Activated B cell treated with CpG ODN at 0.5 μM for 24 hours (primary cell): Measurements from ENCODE around the gene MACROD2. TPM values are rescaled to one million over a fixed set of nuclear protein-coding genes. Genes with fewer than 3 reads are reported as not detected.
A peak's percentile ranks its signal among the peaks of the same experiment; 100 is the strongest.

Experiments
- ATAC-seq: fragments of 200-7000 bp; cut with Tn5 transposase; one replicate; pipeline ENCODE4 v1.10.0; 2021; ENCODE audit warnings: low read depth, mild to moderate bottlenecking, moderate library complexity
- CTCF ChIA-PET: fragments of 350-600 bp; sonication (Branson Sonifier 250); formaldehyde crosslinking; loops from one replicate; lab custom pipeline; 2021; ENCODE audit warnings: antibody characterized with exemption; lab: Charles Lee
- POLR2A ChIA-PET: fragments of 350-600 bp; sonication (Branson Sonifier 250); formaldehyde crosslinking; loops from one replicate; lab custom pipeline; 2021; ENCODE audit warnings: antibody characterized with exemption; lab: Charles Lee
- DNase-seq: peaks from one replicate; pipeline ENCODE4 v3.0.0; 2022
- H3K27ac Mint-ChIP-seq: one replicate; pipeline ENCODE4 v1.8.0; 2020; ENCODE audit warnings: mixed read lengths
- H3K27me3 Mint-ChIP-seq: one replicate; pipeline ENCODE4 v1.8.0; 2021; ENCODE audit warnings: mixed read lengths
- H3K36me3 Mint-ChIP-seq: one replicate; pipeline ENCODE4 v1.8.0; 2021; ENCODE audit warnings: low read depth, mixed read lengths
- H3K4me1 Mint-ChIP-seq: one replicate; pipeline ENCODE4 v1.8.0; 2021; ENCODE audit warnings: mixed read lengths
- H3K4me3 Mint-ChIP-seq: one replicate; pipeline ENCODE4 v1.8.0; 2020; ENCODE audit warnings: mild to moderate bottlenecking, mixed read lengths
- H3K9me3 Mint-ChIP-seq: one replicate; pipeline ENCODE4 v1.8.0; 2020; ENCODE audit warnings: mixed read lengths
- CTCF ChIP-seq: fragments of 200-600 bp; IDR thresholded peaks from one replicate; pipeline ENCODE4 v1.8.0; 2022; ENCODE audit warnings: antibody characterized with exemption, mild to moderate bottlenecking
- intact Hi-C: fragments of 100-400 bp; cut with micrococcal nuclease; formaldehyde crosslinking; loops from one replicate; pipeline ENCODE4 v1.15.1; 2024
- total RNA-seq: library from RNA; stranded (reverse); gene quantifications from 2 replicates; pipeline ENCODE4 v1.2.3, GENCODE V29; 2022

MACROD2 gene
- total RNA-seq, 1 donor from 2014 or later, result 55.1 TPM

- ATAC-seq, result no peak
- H3K36me3 Mint-ChIP-seq, result no peaks in the 10 kb centered on the region
- H3K9me3 Mint-ChIP-seq, result no peaks in the 10 kb centered on the region
- DNase-seq, result no peak
- H3K4me3 Mint-ChIP-seq, result no peak overlapping the region
- H3K27me3 Mint-ChIP-seq, result peaks cover 16% of the 10 kb centered on the region
- no peak overlapping the region for H3K27ac Mint-ChIP-seq
- ChIA-PET CTCF (no interaction called here), POLR2A (no interaction called here)
- peaks cover 5% of the 10 kb centered on the region for H3K4me1 Mint-ChIP-seq
- no peak for TF ChIP-seq CTCF
- intact Hi-C loops, result no loop called here
Measured at GRCh38 chr20:14915356-14915755, 920.0 kb downstream of the MACROD2 start.

GRCh38 chr20:14916360-14916920, 921.1 kb downstream of the MACROD2 start:
- ATAC-seq, result no peak
- H3K9me3 Mint-ChIP-seq, result no peaks in the 10 kb centered on the region
- H3K4me1 Mint-ChIP-seq, result peaks cover 5% of the 10 kb centered on the region
- no peak for DNase-seq
- intact Hi-C loops, result no loop called here
- TF ChIP-seq CTCF, result no peak
- H3K4me3 Mint-ChIP-seq, result no peak overlapping the region
- H3K27me3 Mint-ChIP-seq, result peaks cover 18% of the 10 kb centered on the region
- no peaks in the 10 kb centered on the region for H3K36me3 Mint-ChIP-seq
- CTCF ChIA-PET, result no interaction called here
- no peak overlapping the region for H3K27ac Mint-ChIP-seq
- POLR2A ChIA-PET, result no interaction called here

GRCh38 chr20:14918281-14918680, 923.0 kb downstream of the MACROD2 start:
- no peak for TF ChIP-seq CTCF
- Mint-ChIP-seq H3K27me3 (peaks cover 22% of the 10 kb centered on the region), H3K4me1 (peaks cover 5% of the 10 kb centered on the region), H3K4me3 (no peak overlapping the region), H3K9me3 (no peaks in the 10 kb centered on the region), H3K36me3 (no peaks in the 10 kb centered on the region), H3K27ac (no peak overlapping the region)
- intact Hi-C loops, result no loop called here
- ATAC-seq (no peak), DNase-seq (no peak)
- ChIA-PET CTCF (no interaction called here), POLR2A (interaction anchor here (0.6 kb wide), 1 partner anchor 446 kb away, joined by 3 read pairs; no protein-coding TSS in a partner anchor)

GRCh38 chr20:14918976-14919375, 923.7 kb downstream of the MACROD2 start:
- ATAC-seq (no peak), DNase-seq (no peak)
- intact Hi-C loops, result no loop called here
- ChIA-PET CTCF (no interaction called here), POLR2A (interaction anchor here (0.6 kb wide), 1 partner anchor 445 kb away, joined by 3 read pairs; no protein-coding TSS in a partner anchor)
- TF ChIP-seq CTCF, result no peak
- Mint-ChIP-seq H3K4me3 (no peak overlapping the region), H3K36me3 (no peaks in the 10 kb centered on the region), H3K4me1 (peaks cover 5% of the 10 kb centered on the region), H3K27ac (no peak overlapping the region), H3K27me3 (peaks cover 24% of the 10 kb centered on the region), H3K9me3 (no peaks in the 10 kb centered on the region)

GRCh38 chr20:14919501-14920081, 924.3 kb downstream of the MACROD2 start:
- DNase-seq (no peak), ATAC-seq (no peak)
- ChIA-PET POLR2A (no interaction called here), CTCF (no interaction called here)
- TF ChIP-seq CTCF, result no peak
- intact Hi-C loops, result no loop called here
- no peaks in the 10 kb centered on the region for H3K36me3 Mint-ChIP-seq
- peak overlapping the region; percentile 8 for H3K4me3 Mint-ChIP-seq
- peaks cover 21% of the 10 kb centered on the region for H3K27me3 Mint-ChIP-seq
- no peaks in the 10 kb centered on the region for H3K9me3 Mint-ChIP-seq
- H3K27ac Mint-ChIP-seq, result no peak overlapping the region
- H3K4me1 Mint-ChIP-seq, result peaks cover 5% of the 10 kb centered on the region
